ENCODE measurements around the gene SLC25A27.

DNA sequence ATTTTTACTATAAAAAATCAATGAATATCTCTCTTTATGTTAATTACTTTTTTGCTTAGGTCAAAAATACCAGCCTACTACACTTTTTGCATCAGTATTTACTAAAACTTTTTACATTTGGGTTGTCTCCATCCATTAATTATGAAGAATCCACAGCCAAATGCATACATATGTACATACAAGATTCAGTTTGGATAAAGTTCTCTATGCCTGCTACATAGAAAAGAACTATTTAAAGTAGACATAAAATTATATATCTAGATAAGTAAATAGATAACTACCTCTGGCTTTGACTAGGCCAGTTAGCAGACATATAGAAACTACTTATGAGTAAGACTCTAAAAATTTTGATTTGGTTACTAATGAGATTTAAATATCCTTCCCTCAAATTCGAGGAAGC is 47.2 kb downstream of the SLC25A27 start:
- TF ChIP-seq, protein P1, sequence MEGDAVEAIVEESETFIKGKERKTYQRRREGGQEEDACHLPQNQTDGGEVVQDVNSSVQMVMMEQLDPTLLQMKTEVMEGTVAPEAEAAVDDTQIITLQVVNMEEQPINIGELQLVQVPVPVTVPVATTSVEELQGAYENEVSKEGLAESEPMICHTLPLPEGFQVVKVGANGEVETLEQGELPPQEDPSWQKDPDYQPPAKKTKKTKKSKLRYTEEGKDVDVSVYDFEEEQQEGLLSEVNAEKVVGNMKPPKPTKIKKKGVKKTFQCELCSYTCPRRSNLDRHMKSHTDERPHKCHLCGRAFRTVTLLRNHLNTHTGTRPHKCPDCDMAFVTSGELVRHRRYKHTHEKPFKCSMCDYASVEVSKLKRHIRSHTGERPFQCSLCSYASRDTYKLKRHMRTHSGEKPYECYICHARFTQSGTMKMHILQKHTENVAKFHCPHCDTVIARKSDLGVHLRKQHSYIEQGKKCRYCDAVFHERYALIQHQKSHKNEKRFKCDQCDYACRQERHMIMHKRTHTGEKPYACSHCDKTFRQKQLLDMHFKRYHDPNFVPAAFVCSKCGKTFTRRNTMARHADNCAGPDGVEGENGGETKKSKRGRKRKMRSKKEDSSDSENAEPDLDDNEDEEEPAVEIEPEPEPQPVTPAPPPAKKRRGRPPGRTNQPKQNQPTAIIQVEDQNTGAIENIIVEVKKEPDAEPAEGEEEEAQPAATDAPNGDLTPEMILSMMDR (IDR thresholded peaks at IDR 0.05; ENCODE audit: low read depth, low read length), result no peak
- TF ChIP-seq POLR2A (IDR thresholded peaks at IDR 0.05; ENCODE audit: extremely low read depth, insufficient read length), result no peak
- no peak for TF ChIP-seq MYC (IDR thresholded peaks at IDR 0.05; ENCODE audit: low read depth, low read length)

Measured in NB4 (cell line).